AG04450 (cell line): Measurements from ENCODE around the gene SYT9. TPM values are rescaled to one million over a fixed set of nuclear protein-coding genes. Genes with fewer than 3 reads are reported as not detected.

Experiments
- CTCF ChIA-PET: fragments of 300-600, 350-600 bp; formaldehyde crosslinking; extraction: SDS; loops from one replicate; lab custom pipeline; 2022; ENCODE audit warnings: antibody characterized with exemption, inconsistent platforms; lab: Charles Lee
- POLR2A ChIA-PET: fragments of 350-600 bp; formaldehyde crosslinking; extraction: SDS; loops from one replicate; lab custom pipeline; 2021; ENCODE audit warnings: antibody characterized with exemption, inconsistent platforms; lab: Yijun Ruan, JAX
- DNase-seq: peaks from one replicate; pipeline ENCODE4 v3.0.0-alpha.2; 2011; ENCODE audit warnings: low read depth, low spot score
- H3K27ac ChIP-seq: one replicate; pipeline ENCODE4 v1.5.1; 2012; ENCODE audit warnings: low read depth, low read length, control low read depth
- H3K27me3 ChIP-seq: one replicate; pipeline ENCODE4 v1.6.0; 2012; ENCODE audit warnings: low read length; ENCODE audit not compliant: control insufficient read depth, insufficient read depth
- H3K4me3 ChIP-seq: 2 replicates; pipeline ENCODE4 v1.5.1; 2011; ENCODE audit warnings: mild to moderate bottlenecking, low read depth, low read length, control low read depth
- H3K9me3 ChIP-seq: 2 replicates; pipeline ENCODE4 v1.5.1; 2012; ENCODE audit warnings: low read length; ENCODE audit not compliant: control insufficient read depth, insufficient read depth
- polyA plus RNA-seq: library from polyadenylated mRNA; depleted of rRNA; stranded (reverse); fragments of >200 nt; gene quantifications from 2 replicates; pipeline ENCODE4 v1.2.3, GENCODE V29; 2011
- TF ChIP-seq, protein P1 (sequence below): IDR thresholded peaks from 2 replicates; pipeline ENCODE4 v1.5.1; 2011; ENCODE audit warnings: low read depth, low read length, control low read depth, inconsistent platforms

The SYT9 gene
- polyA plus RNA-seq, 1 experiment, result not detected

DNA sequence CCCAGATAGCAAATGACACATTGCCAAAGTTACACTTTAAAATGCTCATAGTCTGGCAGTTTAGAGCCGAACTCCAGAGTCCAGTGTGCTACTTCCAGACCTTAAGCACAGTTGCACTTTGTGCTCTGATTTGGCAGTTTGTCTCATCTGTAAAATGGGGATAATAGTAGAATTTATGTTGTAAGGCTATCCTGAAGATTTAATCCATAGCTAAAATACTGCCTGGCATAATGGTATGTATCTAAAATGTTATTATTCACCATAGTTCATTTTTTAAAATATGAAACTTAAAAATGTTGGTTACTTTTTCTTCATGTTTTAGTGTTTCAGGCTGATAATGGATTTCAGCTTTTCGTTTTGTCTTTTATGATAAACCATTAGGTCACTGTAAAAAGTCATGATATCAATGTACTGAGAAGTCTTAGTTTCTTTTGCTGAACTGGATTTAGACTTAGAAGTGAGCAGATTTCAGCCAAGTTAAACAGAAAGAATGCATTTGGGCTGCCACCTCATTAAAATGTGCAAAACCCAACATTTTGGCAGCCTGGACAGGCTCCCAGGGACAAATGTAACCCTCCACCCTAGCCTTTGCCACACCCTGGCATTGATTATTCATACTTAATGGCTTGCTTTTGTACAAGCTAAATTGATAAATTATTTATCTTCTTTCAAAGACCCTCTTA lies 234.5 kb downstream of the SYT9 start:
- peaks cover 3% of the 10 kb centered on the region for H3K27me3 ChIP-seq
- DNase-seq, result no peak
- CTCF ChIA-PET, result no interaction called here
- TF ChIP-seq, protein P1, sequence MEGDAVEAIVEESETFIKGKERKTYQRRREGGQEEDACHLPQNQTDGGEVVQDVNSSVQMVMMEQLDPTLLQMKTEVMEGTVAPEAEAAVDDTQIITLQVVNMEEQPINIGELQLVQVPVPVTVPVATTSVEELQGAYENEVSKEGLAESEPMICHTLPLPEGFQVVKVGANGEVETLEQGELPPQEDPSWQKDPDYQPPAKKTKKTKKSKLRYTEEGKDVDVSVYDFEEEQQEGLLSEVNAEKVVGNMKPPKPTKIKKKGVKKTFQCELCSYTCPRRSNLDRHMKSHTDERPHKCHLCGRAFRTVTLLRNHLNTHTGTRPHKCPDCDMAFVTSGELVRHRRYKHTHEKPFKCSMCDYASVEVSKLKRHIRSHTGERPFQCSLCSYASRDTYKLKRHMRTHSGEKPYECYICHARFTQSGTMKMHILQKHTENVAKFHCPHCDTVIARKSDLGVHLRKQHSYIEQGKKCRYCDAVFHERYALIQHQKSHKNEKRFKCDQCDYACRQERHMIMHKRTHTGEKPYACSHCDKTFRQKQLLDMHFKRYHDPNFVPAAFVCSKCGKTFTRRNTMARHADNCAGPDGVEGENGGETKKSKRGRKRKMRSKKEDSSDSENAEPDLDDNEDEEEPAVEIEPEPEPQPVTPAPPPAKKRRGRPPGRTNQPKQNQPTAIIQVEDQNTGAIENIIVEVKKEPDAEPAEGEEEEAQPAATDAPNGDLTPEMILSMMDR, result no peak
- POLR2A ChIA-PET, result no interaction called here
- no peaks in the 10 kb centered on the region for H3K9me3 ChIP-seq
- H3K27ac ChIP-seq, result no peak overlapping the region
- H3K4me3 ChIP-seq, result no peak overlapping the region

DNA sequence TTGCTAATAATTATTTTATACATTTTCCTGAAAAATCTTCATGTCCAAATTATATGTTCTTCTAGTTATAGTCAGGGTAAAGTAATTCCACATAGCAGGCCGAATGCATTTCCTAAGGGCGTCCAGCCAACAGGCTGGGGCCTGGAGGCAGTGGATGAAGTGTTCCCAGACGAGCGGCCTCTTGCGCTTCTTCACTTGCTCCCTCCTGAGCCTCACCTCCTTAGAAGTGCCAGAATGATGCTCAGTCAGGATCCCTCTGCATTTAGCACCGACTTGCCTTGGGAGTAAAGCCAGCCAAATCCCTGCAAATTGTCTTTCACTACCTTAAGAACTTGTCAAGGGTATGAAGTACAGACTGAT lies 235.1 kb downstream of the SYT9 start:
- TF ChIP-seq, protein P1, result no peak
- CTCF ChIA-PET, result no interaction called here
- no peaks in the 10 kb centered on the region for H3K9me3 ChIP-seq
- no peak for DNase-seq
- peaks cover 3% of the 10 kb centered on the region for H3K27me3 ChIP-seq
- no peak overlapping the region for H3K4me3 ChIP-seq
- no peak overlapping the region for H3K27ac ChIP-seq
- POLR2A ChIA-PET, result no interaction called here

DNA sequence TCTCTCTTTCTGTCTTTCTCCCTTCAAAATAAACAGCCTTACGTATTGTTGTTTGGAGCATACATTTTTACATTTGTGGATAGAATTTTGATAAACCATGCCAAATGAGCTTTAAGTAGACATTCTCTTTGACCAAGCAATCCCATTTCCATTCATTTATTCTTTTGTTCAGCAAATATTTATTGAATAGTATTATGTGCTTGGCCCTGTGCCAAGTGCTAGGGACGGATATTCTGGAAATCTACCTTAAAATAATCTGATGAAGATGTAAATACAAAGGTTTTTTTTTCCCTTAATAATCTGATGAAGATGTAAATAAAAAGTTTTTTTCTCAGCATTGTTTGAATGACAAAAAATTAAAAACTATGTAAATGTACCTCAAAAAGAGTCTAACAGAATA lies 235.7 kb downstream of the SYT9 start:
- CTCF ChIA-PET, result no interaction called here

DNA sequence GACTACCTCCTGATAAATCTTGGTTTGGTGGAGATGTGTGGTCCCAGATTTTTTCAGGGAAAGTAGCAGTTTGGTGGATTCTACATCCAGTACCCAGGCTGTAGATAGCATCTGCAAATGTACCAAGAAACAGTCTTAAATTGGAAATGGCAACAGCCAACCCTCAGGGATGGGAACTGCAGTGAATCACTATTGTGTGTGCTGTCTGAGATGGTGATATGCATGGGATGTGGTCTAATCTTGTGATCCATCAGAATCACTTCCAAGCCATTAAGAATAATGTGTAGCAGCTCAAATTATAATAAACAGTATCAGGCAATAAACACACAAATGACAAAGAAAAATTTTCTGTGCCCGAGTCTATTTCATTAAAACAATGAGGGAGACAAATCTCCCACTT lies 237.0 kb downstream of the SYT9 start:
- CTCF ChIA-PET, result no interaction called here
- POLR2A ChIA-PET, result no interaction called here
- Histone ChIP-seq H3K27ac (no peak overlapping the region), H3K27me3 (peaks cover 3% of the 10 kb centered on the region), H3K9me3 (no peaks in the 10 kb centered on the region), H3K4me3 (no peak overlapping the region)
- DNase-seq, result no peak
- TF ChIP-seq, protein P1, result no peak

More for the DNA sequence above, 235.7 kb downstream of the SYT9 start:
- POLR2A ChIA-PET, result no interaction called here
- Histone ChIP-seq H3K27ac (no peak overlapping the region), H3K9me3 (no peaks in the 10 kb centered on the region), H3K27me3 (peaks cover 3% of the 10 kb centered on the region), H3K4me3 (no peak overlapping the region)
- TF ChIP-seq, protein P1, result no peak
- DNase-seq, result no peak

DNA sequence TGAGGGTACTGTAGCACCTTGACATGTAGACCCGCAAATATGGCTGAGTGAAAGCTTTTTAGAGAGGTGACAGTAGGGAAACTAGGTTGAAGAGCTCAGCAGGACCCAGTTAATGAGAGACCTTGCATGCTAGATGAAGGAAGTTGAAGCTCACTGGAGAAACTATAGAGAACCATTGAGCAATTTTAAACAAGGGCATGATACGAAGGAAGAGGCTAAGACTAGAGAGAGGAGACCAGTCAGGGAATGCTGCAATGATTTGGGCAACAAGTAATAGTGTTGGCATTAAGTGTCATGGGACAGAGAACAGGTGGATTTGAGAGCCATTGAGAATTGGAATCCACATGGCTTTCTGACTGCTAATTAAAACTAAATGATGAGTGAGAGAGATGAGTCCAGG lies 237.7 kb downstream of the SYT9 start:
- Histone ChIP-seq H3K27ac (no peak overlapping the region), H3K4me3 (no peak overlapping the region), H3K27me3 (peaks cover 3% of the 10 kb centered on the region), H3K9me3 (no peaks in the 10 kb centered on the region)
- no peak for DNase-seq
- TF ChIP-seq, protein P1, result no peak
- POLR2A ChIA-PET, result no interaction called here
- CTCF ChIA-PET, result no interaction called here
